ENCODE measurements around the gene DUSP28.
"Not testable (repeated sequence)": the region's sequence is repeated elsewhere in the genome, so short reads cannot be mapped to it uniquely, and the experiment has no call there.

Gene DUSP28

DNA sequence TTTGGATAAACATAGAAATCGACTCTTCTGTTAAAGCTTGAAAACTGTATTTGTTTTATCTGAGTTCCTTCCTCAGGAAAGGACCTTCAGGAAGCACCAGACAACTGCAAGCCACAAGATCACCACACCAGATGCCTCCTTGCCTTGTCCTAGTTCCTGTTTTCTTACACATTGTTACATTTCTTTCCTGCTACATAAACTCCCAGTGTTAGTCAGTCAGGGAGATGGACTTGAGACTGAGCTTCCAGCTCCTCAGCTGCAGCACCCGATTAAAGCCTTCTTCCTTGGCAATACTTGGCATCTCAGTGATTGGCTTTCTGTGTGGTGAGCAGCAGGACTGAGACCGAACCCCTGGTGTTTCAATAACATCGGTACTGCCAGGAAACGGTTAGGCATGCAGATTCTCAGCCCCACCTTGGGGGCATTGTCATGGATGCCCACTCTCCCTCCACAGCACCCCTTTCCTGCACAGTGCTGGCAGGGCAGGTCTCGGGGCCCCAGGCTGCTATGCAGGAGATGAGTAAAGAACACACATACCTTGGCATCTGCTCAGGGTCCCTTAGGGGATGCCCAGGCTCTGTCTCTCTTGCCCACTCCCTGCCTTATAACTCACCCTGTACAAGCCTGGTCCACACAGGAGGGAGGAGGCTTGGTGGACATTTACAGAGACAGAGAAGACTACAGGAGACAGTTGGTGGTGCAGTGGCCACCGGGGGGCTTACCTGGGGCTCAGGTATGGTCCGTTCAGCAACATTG is 35.0 kb upstream of the DUSP28 start:
- DNase-seq: peak in 4 of 42 donors; percentile 2 to 16 (median 6)
- intact Hi-C loops (cut with DNase I): no loop called here

- intact Hi-C loops (cut with DNase I): no loop called here
- DNase-seq: peak in 2 of 42 donors; percentile 7 to 20
Observed at GRCh38 chr2:240525802-240526201, 34.4 kb upstream of the DUSP28 start.

GRCh38 chr2:240526521-240526920 is 33.6 kb upstream of the DUSP28 start:
- peak in 1 of 42 donors; percentile 12 for DNase-seq
- intact Hi-C loops (cut with DNase I): no loop called here

DNA sequence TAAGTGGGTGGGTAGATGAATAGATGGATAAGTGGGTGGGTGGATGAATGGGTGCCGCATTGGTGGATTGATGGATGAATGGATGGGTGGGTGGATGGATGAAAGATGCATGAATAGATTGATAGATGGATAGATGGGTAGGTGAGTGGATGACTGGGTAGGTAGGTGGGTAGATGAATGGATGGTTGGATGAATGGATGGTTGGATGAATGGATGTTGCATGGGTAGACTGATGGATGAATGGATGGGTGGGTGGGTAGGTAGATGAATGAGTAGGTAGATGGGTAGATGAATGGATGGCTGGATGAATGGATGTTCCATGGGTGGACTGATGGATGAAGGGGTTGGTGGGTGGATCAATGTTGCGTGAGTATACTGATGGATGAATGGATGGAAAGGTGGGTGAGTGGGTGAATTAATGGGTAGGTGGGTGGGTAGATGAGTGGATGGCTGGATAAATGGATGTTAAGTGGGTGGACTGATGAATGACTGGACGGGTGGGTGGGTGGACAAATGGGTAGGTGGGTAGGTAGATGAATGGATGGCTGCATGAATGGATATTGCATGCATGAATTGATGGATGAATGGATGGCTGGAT is 32.9 kb upstream of the DUSP28 start:
- intact Hi-C loops (cut with DNase I): no loop called here
- DNase-seq: peak in 1 of 42 donors; percentile 5

GRCh38 chr2:240528406-240529040 is 31.6 kb upstream of the DUSP28 start:
- intact Hi-C loops (cut with DNase I): no loop called here
- DNase-seq: peak in 2 of 42 donors; percentile 21 to 22

GRCh38 chr2:240529344-240529999 is 30.7 kb upstream of the DUSP28 start:
- DNase-seq: peak in 2 of 42 donors; percentile 24 to 26
- intact Hi-C loops (cut with DNase I): no loop called here

- intact Hi-C loops (cut with DNase I): no loop called here
- peak in 2 of 42 donors; percentile 14 for DNase-seq
Observed at GRCh38 chr2:240530181-240530580, 30.0 kb upstream of the DUSP28 start.

- DNase-seq: peak in 1 of 42 donors; percentile 9
Observed at GRCh38 chr2:240531038-240531437, 29.1 kb upstream of the DUSP28 start.

GRCh38 chr2:240532031-240532775 is 28.0 kb upstream of the DUSP28 start:
- DNase-seq: no peak
- intact Hi-C loops (cut with DNase I): no loop called here

More at GRCh38 chr2:240531038-240531437, 29.1 kb upstream of the DUSP28 start:
- intact Hi-C loops (cut with DNase I): no loop called here

DNA sequence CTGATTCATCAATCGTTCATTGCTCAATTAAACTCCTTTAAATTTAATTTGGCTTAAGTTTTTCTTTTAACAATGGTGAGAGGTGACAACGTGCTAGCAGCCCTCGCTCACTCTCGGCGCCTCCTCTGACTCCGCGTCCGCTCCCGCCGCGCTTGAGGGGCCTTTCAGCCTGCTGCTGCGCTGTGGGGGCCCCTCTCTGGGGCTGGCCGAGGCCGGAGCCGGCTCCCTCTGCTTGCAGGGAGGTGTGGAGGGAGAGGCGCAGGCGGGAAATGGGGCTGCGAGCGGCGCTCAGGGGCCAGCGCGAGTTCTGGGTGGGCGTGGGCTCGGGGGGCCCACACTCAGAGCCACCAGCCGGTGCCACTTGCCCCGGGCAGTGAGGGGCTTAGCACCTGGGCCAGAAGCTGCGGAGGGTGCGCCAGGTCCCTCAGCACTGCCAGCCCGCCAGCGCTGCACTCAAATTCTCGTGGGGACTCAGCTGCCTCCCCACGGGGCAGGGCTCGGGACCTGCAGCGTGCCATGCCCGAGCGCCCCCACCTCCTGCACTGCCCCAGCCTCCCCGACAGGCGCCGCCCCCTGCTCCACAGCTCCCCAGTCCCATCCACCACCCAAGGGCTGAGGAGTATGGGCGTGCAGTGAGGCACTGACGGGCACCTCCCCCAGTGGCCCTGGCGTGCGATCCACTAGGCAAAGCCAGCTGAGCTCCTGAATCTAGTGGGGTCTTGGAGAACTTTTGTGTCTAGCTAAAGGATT is 22.0 kb upstream of the DUSP28 start:
- peak in 1 of 42 donors; percentile 13 for DNase-seq
- intact Hi-C loops (cut with DNase I): no loop called here

DNA sequence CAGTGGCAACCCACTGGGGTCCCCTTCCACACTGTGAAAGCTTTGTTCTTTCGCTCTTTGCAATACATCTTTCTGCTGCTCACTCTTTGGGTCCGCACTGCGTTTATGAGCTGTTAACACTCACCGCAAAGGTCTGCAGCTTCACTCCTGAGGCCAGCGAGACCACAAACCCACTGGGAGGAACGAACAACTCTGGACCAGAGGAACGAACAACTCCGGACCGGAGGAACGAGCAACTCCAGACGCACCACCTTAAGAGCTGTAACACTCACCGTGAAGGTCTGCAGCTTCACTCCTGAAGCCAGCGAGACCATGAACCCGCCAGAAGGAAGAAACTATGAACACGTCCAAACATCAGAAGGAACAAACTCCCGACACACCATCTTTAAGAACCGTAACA is 21.1 kb upstream of the DUSP28 start:
- intact Hi-C loops (cut with DNase I); DNase-seq: not testable (repeated sequence)

DNA sequence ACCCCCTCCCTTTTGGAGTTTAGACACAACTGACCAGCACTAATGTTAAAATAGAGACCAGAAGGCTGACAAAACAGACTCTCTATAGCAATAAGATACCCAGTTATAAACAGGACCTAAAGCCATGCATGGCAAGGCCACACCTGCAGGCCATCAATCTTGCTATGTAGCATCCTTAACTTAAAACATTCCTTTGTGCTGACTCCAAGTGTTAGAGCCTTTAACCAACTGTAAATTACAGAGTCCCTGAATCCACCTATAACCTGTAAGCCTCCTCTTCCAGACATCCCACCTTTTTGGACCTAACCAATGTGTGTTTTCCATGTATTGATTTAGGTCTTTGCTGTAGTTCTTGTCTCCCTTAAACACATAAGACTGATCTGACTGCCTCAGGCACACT is 20.3 kb upstream of the DUSP28 start:
- no peak for DNase-seq
- intact Hi-C loops (cut with DNase I): no loop called here

DNA sequence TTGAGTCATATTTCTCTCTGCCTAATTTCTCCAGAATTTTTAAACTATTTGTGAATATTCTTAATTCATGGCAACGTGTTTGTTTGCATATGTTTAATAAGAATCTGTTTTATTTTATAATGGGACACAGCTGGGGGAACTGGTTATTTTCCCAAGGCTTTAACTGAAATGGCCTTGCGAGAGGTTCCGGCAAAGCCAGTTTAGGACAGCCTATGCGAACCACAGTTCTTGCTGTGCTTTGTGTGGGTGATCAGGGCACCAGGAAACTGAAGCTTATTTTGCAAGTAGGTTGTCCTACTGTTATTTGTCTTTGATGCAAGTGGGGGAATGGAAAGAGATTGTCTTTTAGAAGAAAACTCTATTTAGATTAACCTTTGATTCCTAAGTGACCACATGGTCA is 8.9 kb upstream of the DUSP28 start:
- DNase-seq: peak in 1 of 42 donors; percentile 10
- intact Hi-C loops (cut with DNase I): no loop called here

GRCh38 chr2:240551811-240552210 is 8.3 kb upstream of the DUSP28 start:
- intact Hi-C loops (cut with DNase I): no loop called here
- no peak for DNase-seq

GRCh38 chr2:240553956-240554480 is 6.1 kb upstream of the DUSP28 start:
- intact Hi-C loops (cut with DNase I): no loop called here

DNA sequence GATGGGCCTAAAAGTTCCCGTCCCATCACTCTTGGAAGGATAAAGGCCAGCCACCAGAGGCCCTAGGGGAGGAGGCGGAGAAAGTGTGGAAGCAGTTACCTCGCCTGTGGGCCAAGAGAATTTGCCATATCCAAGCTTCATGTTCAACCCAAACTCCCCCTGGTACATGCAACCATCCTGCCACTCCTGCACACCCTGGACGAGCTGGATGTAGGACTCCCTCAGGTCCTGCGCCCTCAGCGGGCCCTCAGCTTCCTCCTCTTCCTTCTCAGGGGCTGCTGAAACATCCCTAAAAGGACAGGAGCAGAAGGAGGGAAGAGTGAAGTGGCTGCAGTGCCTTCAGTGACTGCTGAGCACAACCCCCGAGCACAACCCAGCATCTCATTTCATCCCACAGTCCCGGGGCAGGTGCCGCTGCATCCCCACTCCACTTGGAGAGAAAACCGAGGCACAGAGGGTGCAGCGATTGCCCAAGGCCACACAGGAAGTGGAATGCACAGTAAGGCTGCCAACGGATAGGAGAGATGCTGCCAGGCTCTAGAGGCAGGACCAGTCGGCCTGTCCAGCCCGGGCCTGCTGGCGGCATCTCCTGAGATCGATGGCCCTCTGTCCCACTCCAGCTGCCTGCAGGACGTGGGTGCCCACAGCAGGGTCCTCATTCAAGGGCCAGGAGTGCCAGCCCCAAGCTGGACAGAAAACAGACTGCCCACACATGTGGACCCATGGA is 5.2 kb upstream of the DUSP28 start:
- peak in 1 of 42 donors; percentile 24 for DNase-seq
- intact Hi-C loops (cut with DNase I): no loop called here

More at GRCh38 chr2:240553956-240554480, 6.1 kb upstream of the DUSP28 start:
- peak in 1 of 42 donors; percentile 29 for DNase-seq

DNA sequence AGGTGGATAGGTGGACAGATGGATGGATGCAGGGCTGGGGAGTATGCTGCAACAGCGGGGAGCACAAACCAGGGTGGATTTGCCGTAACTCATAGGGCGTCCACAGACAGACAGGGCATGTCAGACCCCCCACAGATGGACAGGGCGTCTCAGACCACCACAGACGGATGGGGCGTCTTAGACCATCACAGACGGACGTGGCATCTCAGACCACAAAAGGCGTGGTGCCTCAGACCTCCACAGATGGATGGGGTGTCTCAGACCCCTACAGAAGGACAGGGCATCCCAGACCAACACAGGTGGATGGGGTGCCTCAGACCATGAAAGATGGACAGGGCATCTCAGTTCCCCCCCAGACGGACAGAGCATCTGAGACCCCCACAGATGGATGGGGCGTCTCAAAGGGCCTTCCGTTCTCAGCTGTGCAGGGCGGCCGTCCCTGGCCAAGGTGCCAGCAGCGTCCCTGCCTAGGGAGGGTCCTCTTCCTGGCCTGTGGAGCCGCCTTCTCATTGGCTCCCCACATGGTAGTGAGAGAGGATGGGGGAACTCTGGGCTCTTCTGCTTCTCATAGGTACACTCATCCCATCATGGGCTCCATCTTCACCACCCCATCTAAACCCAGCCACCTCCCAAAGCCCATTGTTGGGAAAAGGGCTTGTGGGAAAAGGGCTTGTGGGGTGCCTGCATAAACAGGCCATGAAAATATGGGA is 4.5 kb upstream of the DUSP28 start:
- intact Hi-C loops (cut with DNase I): no loop called here
- DNase-seq: no peak

Data from head of caudate nucleus (tissue), 42 donors.